Tibial nerve (tissue), 4 donors: Measurements from ENCODE around the gene FOLH1. TPM values are rescaled to one million over a fixed set of nuclear protein-coding genes. Genes with fewer than 3 reads are reported as not detected.
"Not testable (repeated sequence)": the region's sequence is repeated elsewhere in the genome, so short reads cannot be mapped to it uniquely, and the experiment has no call there.

Experiments
- DNase-seq, 2 donors: peaks; one replicate each; pipeline ENCODE4 v3.0.0-alpha.2; 2019; ENCODE audit warnings: low spot score in 2 of 2
- H3K27ac ChIP-seq, 4 donors: fragments of 200-600 bp; sonication (generic) in 3 of 4; one replicate each; pipeline ENCODE4 v1.5.1; 2017 to 2019; ENCODE audit warnings: mild to moderate bottlenecking in 1 of 4
- H3K27me3 ChIP-seq, 2 donors: fragments of 200-600 bp; sonication (generic) in 1 of 2; one replicate each; pipeline versions ENCODE4 v1.5.1 to v1.6.0; 2017 to 2019
- H3K36me3 ChIP-seq, 3 donors: fragments of 200-600 bp; sonication (generic); one replicate each; pipeline ENCODE4 v1.5.1; 2018 to 2019
- H3K4me1 ChIP-seq, 4 donors: fragments of 200-600 bp; sonication (generic) in 3 of 4; one replicate each; pipeline ENCODE4 v1.5.1; 2017 to 2019
- H3K4me3 ChIP-seq, 4 donors: fragments of 200-600 bp; sonication (generic) in 3 of 4; one replicate each; pipeline ENCODE4 v1.5.1; 2017 to 2019; ENCODE audit warnings: mild to moderate bottlenecking in 1 of 4, moderate library complexity in 1 of 4
- H3K9me3 ChIP-seq, 4 donors: fragments of 200-600 bp; sonication (generic) in 3 of 4; one replicate each; pipeline ENCODE4 v1.5.1; 2017 to 2019
- EP300 ChIP-seq, 2 donors: sonication (generic); formaldehyde crosslinking; IDR thresholded peaks; one replicate each; pipeline ENCODE4 v1.6.1; 2017; ENCODE audit warnings: antibody characterized with exemption in 2 of 2, mild to moderate bottlenecking in 1 of 2
- POLR2A ChIP-seq, 2 donors: fragments of 450-650 bp; IDR thresholded peaks; one replicate each; pipeline ENCODE4 v1.6.1; 2017; ENCODE audit warnings: antibody characterized with exemption in 2 of 2, mild to moderate bottlenecking in 2 of 2, moderate library complexity in 2 of 2
- WGBS, 2 donors: methylation state at CpG; one replicate each; pipeline ENCODE4 v1.1.5; 2018; 5-methylcytosine and 5-hydroxymethylcytosine counted together
- total RNA-seq, 4 donors: library from RNA; depleted of rRNA; stranded (reverse); fragments of >200 nt; gene quantifications; one replicate each; pipeline ENCODE4 v1.1.0, GENCODE V29; 2016
- TF ChIP-seq, protein P1 (sequence below), 5 experiments: fragments of 200-600 bp in 3 of 5; fragments of 450-650 bp in 2 of 5; sonication (generic) in 3 of 5; IDR thresholded peaks; one replicate each; pipeline ENCODE4 v1.5.1; 2016 to 2019; ENCODE audit warnings: antibody characterized with exemption in 5 of 5, mild to moderate bottlenecking in 3 of 5, moderate library complexity in 2 of 5

FOLH1 gene
- total RNA-seq = 10 to 100 TPM in 3 of 4 donors, 1 to 10 TPM in 1; 7.2 to 23.4 (median 11.8) TPM

DNA sequence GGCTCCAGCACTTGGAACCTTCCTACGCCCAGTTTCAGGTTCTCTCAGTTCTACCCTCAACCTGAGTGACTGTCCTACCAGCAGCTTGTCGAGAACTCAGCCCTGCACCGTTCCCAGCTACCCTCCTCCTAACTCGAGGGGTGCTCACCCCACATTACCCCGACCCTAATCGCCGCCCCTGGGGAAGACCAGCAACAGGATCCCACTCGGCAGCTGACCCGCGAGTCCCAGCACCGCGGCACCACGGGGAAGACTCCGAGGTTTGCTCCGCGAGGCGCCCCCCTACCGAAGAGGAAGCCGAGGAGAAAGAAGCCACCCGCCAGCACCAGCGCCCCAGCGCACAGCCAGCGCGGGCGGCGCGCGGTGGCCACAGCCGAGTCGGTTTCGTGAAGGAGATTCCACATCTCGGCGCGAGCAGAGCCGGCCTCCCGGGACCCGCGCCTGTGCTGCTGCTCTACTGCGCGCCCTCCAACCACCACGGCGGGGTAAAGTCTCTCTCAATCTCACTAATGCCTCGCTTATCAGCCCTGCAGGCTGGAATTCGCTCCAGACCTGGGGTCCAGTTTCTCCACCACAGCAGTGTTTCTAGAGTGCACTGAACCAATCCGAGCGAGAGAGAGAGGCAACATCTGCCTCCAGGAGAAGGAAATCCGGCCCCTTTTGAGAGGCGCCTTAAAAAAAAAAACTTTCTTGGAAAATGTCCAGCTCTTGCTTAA lies at the start of gene FOLH1:
FOLH1 (minus strand) TSS at position 597 of the 716 bp plus-strand sequence; CDS start at position 404, 193 bp downstream.
- H3K4me1 ChIP-seq = peaks cover 0 to 6% (median 0%) of the 10 kb centered on the region in 4 donors
- peak in 1 of 2 donors; percentile 6 for DNase-seq
- no peaks in the 10 kb centered on the region for H3K27me3 ChIP-seq
- WGBS, 2 donors = 5 to 11% methylated on average over 30 to 42 of the region's 48 CpGs
- no peaks in the 10 kb centered on the region for H3K9me3 ChIP-seq
- H3K4me3 ChIP-seq = peak within 1 kb of the TSS; percentile 25 to 57 (median 46)
- no peaks in the 10 kb centered on the region for H3K36me3 ChIP-seq
- TF ChIP-seq, protein P1, sequence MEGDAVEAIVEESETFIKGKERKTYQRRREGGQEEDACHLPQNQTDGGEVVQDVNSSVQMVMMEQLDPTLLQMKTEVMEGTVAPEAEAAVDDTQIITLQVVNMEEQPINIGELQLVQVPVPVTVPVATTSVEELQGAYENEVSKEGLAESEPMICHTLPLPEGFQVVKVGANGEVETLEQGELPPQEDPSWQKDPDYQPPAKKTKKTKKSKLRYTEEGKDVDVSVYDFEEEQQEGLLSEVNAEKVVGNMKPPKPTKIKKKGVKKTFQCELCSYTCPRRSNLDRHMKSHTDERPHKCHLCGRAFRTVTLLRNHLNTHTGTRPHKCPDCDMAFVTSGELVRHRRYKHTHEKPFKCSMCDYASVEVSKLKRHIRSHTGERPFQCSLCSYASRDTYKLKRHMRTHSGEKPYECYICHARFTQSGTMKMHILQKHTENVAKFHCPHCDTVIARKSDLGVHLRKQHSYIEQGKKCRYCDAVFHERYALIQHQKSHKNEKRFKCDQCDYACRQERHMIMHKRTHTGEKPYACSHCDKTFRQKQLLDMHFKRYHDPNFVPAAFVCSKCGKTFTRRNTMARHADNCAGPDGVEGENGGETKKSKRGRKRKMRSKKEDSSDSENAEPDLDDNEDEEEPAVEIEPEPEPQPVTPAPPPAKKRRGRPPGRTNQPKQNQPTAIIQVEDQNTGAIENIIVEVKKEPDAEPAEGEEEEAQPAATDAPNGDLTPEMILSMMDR (IDR thresholded peaks at IDR 0.05) = no peak
- TF ChIP-seq POLR2A (IDR thresholded peaks at IDR 0.05) (peak in 1 of 2 donors; percentile 25), EP300 (IDR thresholded peaks at IDR 0.05) (peak in 1 of 2 donors; percentile 30)
- peak within 1 kb of the TSS; percentile 52 to 80 (median 68) for H3K27ac ChIP-seq

DNA sequence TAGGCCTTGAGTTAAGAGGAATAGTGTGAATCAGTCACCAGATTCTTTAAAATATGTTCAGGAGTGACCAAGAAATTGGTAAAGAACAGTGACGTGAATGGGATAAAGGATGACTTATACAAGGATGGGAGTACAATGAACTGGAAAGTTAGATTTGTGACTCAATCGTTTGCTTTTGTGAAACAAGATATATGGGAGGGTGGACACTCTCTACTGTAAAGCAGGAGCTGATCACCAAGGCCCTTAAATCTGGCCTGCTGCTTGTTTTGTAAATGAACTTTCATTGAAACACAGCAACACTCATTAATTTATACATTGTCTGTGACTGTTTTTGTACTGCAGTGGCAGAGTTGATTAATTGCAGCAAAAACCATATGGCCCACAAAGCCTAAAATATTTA lies 46.7 kb upstream of the FOLH1 start:
- not testable (repeated sequence) for H3K9me3 ChIP-seq, H3K4me3 ChIP-seq, DNase-seq, H3K27me3 ChIP-seq, H3K27ac ChIP-seq, H3K4me1 ChIP-seq, H3K36me3 ChIP-seq
- 75 to 78% methylated on average over 2 of the region's 2 CpGs for WGBS, 2 donors

DNA sequence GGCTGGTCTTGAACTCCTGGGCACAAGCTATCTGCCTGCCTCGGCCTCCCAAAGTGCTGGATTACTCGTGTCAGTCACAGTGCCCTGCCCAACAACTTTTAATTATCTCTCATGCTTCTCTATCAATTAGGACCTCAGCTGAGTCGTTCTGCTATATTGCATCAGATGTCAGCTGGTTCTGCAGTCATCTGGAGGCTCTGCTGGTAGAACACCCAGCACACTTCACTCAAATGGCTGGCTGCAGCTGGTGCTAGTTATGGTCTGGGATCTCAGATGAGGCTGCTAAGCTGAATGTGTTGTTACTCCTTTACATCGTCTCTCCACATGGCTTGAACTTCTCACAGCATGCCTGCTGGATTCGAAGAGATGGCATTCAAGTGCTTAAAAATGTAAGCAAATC lies 42.8 kb upstream of the FOLH1 start:
- not testable (repeated sequence) for H3K9me3 ChIP-seq, H3K36me3 ChIP-seq, H3K4me1 ChIP-seq, H3K27ac ChIP-seq, DNase-seq, H3K4me3 ChIP-seq, H3K27me3 ChIP-seq
- 77 to 79% methylated on average over 5 of the region's 5 CpGs for WGBS, 2 donors

DNA sequence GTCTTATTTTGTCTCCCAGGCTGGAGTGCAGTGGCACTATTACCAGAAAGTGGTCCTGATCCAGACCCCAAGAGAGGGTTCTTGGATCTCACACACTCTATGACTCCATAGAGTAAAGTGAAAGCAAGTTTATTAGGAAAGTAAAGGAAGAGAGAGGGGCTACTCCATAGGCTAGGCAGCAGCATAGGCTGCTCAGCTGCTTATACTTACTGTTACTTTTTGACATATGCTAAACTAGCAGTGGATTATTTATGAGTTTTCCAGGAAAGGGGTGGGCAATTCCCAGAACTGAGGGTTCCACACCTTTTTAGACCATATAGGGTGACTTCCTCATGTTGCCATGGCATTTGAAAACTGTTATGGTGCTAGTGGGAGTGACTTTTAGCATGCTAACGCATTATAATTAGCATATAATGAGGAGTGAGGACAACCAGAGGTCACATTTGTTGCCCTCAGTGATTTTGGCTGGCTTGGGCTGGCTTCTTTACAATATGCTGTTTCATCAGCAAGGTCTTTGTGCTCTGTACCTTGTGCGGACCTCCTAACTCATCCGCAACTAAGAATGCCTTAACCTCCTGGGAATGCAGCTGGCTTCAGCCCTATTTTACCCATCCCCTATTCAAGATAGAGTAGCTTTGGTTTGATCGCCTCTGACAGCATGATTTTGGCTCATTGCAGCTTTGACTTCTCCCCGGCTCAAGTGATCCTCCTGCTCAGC lies 42.2 kb upstream of the FOLH1 start:
- not testable (repeated sequence) for H3K9me3 ChIP-seq, H3K36me3 ChIP-seq, H3K27ac ChIP-seq, DNase-seq, H3K4me1 ChIP-seq, H3K27me3 ChIP-seq, H3K4me3 ChIP-seq
- 78 to 85% methylated on average over 5 of the region's 5 CpGs for WGBS, 2 donors

DNA sequence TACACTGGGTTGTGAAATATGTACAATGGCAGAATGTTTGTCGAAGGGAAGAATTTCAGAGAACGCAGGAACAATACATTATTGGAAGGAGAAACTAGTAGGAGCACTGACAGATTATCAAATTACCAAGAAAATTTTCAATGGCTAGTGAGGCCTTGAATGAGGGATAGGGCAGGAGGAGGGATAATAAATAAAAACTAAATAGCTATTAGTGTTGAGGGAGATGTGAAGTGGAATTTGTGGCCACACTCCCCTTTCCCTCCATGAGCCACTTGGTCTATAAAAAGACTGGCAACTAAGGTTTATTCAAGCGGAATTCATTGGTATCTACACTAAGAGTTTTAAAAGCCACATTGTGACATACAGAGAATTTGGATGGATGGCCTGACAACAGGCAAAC lies 41.0 kb upstream of the FOLH1 start:
- H3K27me3 ChIP-seq, H3K4me1 ChIP-seq, H3K27ac ChIP-seq, H3K36me3 ChIP-seq, H3K9me3 ChIP-seq, H3K4me3 ChIP-seq, DNase-seq: not testable (repeated sequence)
- 86 to 89% methylated on average over 3 of the region's 3 CpGs for WGBS, 2 donors

DNA sequence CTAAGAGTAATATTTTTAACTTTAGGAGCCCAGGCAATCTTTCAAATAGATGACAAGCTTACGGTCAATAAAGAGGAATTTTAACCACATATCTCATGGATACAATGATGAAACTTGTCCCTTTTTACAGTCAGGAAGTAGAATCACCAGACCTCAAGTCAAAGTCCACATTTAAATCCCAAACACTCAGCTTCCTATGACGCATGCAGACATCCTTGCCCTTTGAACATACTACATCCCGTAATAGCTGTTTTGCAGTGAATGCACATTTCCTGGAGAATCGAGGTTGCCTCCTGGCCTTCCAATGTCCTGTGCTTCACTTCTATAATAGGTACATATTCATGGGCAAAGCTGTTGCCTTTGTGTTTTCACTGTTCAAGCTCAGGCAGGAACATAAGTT lies 25.3 kb upstream of the FOLH1 start:
- WGBS, 2 donors = 74 to 78% methylated on average over 4 of the region's 4 CpGs
- not testable (repeated sequence) for DNase-seq

DNA sequence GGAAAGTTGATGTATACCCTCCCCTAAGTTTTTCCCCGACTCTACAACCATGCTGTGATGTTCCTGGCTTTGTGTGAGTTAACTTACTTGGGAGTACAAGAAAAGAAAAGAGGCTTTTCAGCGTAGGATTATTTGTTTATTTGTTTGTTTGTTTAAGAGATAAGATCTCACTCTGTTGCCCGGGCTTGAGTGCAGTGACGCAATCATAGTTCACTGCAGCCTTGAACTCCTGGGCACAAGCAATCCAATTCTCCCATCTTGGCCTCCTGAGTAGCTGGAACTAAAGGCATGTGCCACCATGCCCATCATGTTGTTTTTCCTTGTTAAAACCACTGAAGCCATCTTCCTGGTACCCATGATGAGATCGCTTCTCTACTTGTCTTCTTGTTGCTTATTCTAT lies 24.6 kb upstream of the FOLH1 start:
- WGBS, 2 donors = 58 to 62% methylated on average over 5 of the region's 5 CpGs
- not testable (repeated sequence) for H3K36me3 ChIP-seq, DNase-seq, H3K27me3 ChIP-seq, H3K27ac ChIP-seq, H3K4me1 ChIP-seq, H3K4me3 ChIP-seq, H3K9me3 ChIP-seq

More for the DNA sequence above, 25.3 kb upstream of the FOLH1 start:
- H3K27ac ChIP-seq, H3K36me3 ChIP-seq, H3K4me3 ChIP-seq, H3K27me3 ChIP-seq, H3K4me1 ChIP-seq: not testable (repeated sequence)
- H3K9me3 ChIP-seq = peaks cover 0 to 11% (median 0%) of the 10 kb centered on the region in 4 donors

DNA sequence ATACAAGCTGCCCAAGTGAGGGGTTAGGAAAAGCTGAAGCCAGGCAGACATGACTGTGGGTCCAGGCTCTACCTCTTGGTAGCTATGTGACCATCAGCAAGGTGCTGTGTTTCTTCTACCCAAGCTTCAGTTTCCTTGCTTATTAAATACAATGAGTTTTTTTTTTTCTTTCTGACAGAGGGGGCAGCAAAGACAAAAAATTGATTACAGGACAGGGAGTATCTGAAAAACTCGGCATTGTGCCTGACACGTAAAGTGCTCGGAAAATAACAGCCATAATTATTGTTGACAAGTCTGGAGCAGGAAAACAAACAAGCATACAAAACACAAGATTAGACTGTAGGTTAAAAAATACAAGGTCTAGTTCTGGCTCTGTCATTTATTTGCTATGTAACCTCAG lies 23.3 kb upstream of the FOLH1 start:
- H3K4me1 ChIP-seq, H3K36me3 ChIP-seq, DNase-seq, H3K27ac ChIP-seq, H3K9me3 ChIP-seq, H3K27me3 ChIP-seq, H3K4me3 ChIP-seq: not testable (repeated sequence)
- WGBS, 2 donors = 46 to 74% methylated on average over 3 of the region's 3 CpGs

DNA sequence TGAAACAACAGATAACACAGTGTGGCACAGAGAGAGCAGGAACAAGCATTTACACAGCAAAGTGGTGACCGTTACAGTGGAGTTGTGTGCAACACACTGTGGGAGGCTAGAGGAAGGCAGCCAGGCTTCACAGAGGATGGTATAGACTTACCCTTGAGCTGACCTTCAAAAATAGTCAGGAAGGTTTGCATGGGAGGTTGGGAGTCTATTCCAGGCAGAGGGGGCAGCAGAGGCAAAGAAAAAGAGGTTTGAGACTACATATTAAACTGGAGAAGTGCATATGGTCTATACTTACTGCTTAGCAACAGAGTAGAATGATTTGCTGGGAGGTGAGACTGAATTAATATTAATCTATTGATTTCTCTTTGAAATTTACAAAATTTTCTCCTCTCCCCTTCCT lies 22.1 kb upstream of the FOLH1 start:
- not testable (repeated sequence) for H3K4me1 ChIP-seq, H3K4me3 ChIP-seq, H3K27ac ChIP-seq, DNase-seq, H3K36me3 ChIP-seq, H3K9me3 ChIP-seq, H3K27me3 ChIP-seq
- 44 to 53% methylated on average over 1 of the region's 1 CpG for WGBS, 2 donors

DNA sequence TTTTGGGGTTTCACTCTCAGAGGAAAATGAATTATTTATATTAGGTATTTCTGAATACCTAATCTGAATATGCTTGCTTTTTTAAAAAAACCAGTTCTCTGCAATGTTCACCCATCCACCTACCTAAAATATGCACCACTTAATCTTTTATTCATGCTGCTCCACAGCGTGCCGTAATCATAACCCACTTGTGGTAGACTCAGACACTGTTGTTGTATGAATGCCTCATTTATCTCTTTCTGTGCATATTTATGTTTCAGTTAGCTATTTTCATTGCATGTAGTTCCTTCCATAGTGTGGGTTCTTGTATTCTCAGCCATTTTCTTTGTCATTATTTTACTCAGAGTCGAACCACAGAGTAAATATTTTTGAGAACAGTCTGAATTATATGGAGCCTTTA lies 21.6 kb upstream of the FOLH1 start:
- H3K27me3 ChIP-seq, H3K4me1 ChIP-seq, H3K36me3 ChIP-seq, H3K27ac ChIP-seq, H3K4me3 ChIP-seq, H3K9me3 ChIP-seq, DNase-seq: not testable (repeated sequence)
- 53 to 54% methylated on average over 3 of the region's 3 CpGs for WGBS, 2 donors
